BE2C (cell line): ENCODE results near the gene CSNK1G2.

Experiments
- DNase-seq: peaks from one replicate; pipeline ENCODE4 v3.0.0-alpha.2; 2020
- H3K27me3 ChIP-seq: fragments of 250-450 bp; sonication (Bioruptor Pico); 2 replicates; pipeline ENCODE4 v1.5.1; 2020; ENCODE audit warnings: mild to moderate bottlenecking
- H3K36me3 ChIP-seq: fragments of 250-450 bp; sonication (Bioruptor Pico); 2 replicates; pipeline ENCODE4 v1.5.1; 2020; ENCODE audit warnings: mild to moderate bottlenecking
- H3K4me1 ChIP-seq: fragments of 250-450 bp; sonication (Bioruptor Pico); 2 replicates; pipeline ENCODE4 v1.5.1; 2020
- H3K4me3 ChIP-seq: 2 replicates; pipeline ENCODE4 v1.5.1; 2011; ENCODE audit warnings: low read depth, low read length
- H3K9me3 ChIP-seq: fragments of 250-450 bp; sonication (Bioruptor Pico); 2 replicates; pipeline ENCODE4 v1.5.1; 2020
- CTCF ChIP-seq: IDR thresholded peaks from 2 replicates; pipeline ENCODE4 v1.5.1; 2012; ENCODE audit warnings: mild to moderate bottlenecking, low read depth, low read length

The CSNK1G2 gene

GRCh38 chr19:1989513-1990229 lies 48.7 kb downstream of the CSNK1G2 start:
- TF ChIP-seq CTCF = no peak
- DNase-seq = no peak
- no peaks in the 10 kb centered on the region for H3K4me1 ChIP-seq
- H3K4me3 ChIP-seq = no peak overlapping the region
- peaks cover 65% of the 10 kb centered on the region for H3K36me3 ChIP-seq
- no peaks in the 10 kb centered on the region for H3K27me3 ChIP-seq
- no peaks in the 10 kb centered on the region for H3K9me3 ChIP-seq

- TF ChIP-seq CTCF = no peak
- H3K9me3 ChIP-seq = no peaks in the 10 kb centered on the region
- no peaks in the 10 kb centered on the region for H3K4me1 ChIP-seq
- DNase-seq = no peak
- no peaks in the 10 kb centered on the region for H3K27me3 ChIP-seq
- peaks cover 61% of the 10 kb centered on the region for H3K36me3 ChIP-seq
- H3K4me3 ChIP-seq = no peak overlapping the region
These were observed 49.5 kb downstream of the CSNK1G2 start for GRCh38 chr19:1990230-1991017.

- Histone ChIP-seq H3K27me3 (no peaks in the 10 kb centered on the region), H3K4me1 (no peaks in the 10 kb centered on the region), H3K4me3 (no peak overlapping the region), H3K36me3 (peaks cover 54% of the 10 kb centered on the region), H3K9me3 (no peaks in the 10 kb centered on the region)
- no peak for TF ChIP-seq CTCF
- DNase-seq = peak; percentile 8
These were observed 50.3 kb downstream of the CSNK1G2 start for GRCh38 chr19:1991018-1991913.

- no peaks in the 10 kb centered on the region for H3K9me3 ChIP-seq
- TF ChIP-seq CTCF = no peak
- H3K4me3 ChIP-seq = no peak overlapping the region
- H3K36me3 ChIP-seq = peaks cover 47% of the 10 kb centered on the region
- H3K27me3 ChIP-seq = no peaks in the 10 kb centered on the region
- H3K4me1 ChIP-seq = no peaks in the 10 kb centered on the region
- peak; percentile 67 for DNase-seq
These were observed 51.8 kb downstream of the CSNK1G2 start for GRCh38 chr19:1992759-1993260.

- Histone ChIP-seq H3K36me3 (peaks cover 26% of the 10 kb centered on the region), H3K4me3 (no peak overlapping the region), H3K27me3 (no peaks in the 10 kb centered on the region), H3K9me3 (no peaks in the 10 kb centered on the region), H3K4me1 (no peaks in the 10 kb centered on the region)
- no peak for DNase-seq
- TF ChIP-seq CTCF = no peak
These were observed 56.6 kb downstream of the CSNK1G2 start for GRCh38 chr19:1997353-1998233.
